HepG2 (cell line): ENCODE results near the gene BOD1. TPM values are rescaled to one million over a fixed set of nuclear protein-coding genes. Genes with fewer than 3 reads are reported as not detected.
A peak's percentile ranks its signal among the peaks of the same experiment; 100 is the strongest.

ENCODE experiments used
- BHLHE40 ChIP-seq: IDR thresholded peaks from 2 replicates; pipeline ENCODE4 v1.6.1; 2011; ENCODE audit warnings: low read length, improper control_type of control experiment
- GABPB1 ChIP-seq: IDR thresholded peaks from 2 replicates; pipeline ENCODE4 v1.6.1; 2016; ENCODE audit warnings: mild to moderate bottlenecking, missing genetic modification reagents, moderate library complexity, missing compliant biosample characterization
- KDM2A ChIP-seq: sonication (generic); formaldehyde crosslinking; IDR thresholded peaks from 2 replicates; pipeline ENCODE4 v1.4.0; 2020; ENCODE audit warnings: low read depth, missing genetic modification reagents, borderline replicate concordance
- MAZ ChIP-seq, 2 experiments: sonication (generic) in 1 of 2; formaldehyde crosslinking in 1 of 2; IDR thresholded peaks; 2 replicates each; pipeline versions ENCODE4 v1.5.0 to v1.6.1; 2012 to 2020; ENCODE audit warnings: low read depth in 2 of 2, mild to moderate bottlenecking in 2 of 2, borderline replicate concordance in 1 of 2, improper control_type of control experiment in 1 of 2, low read length in 1 of 2, missing genetic modification reagents in 1 of 2, moderate library complexity in 1 of 2
- MTF2 ChIP-seq: sonication (generic); formaldehyde crosslinking; IDR thresholded peaks from 2 replicates; pipeline ENCODE4 v1.5.0; 2020; ENCODE audit warnings: missing genetic modification reagents, borderline replicate concordance
- RAD21 ChIP-seq: fragments of 450-650 bp; formaldehyde crosslinking; IDR thresholded peaks from 2 replicates; pipeline ENCODE4 v1.5.0; 2020; ENCODE audit warnings: mild to moderate bottlenecking
- SMAD1 ChIP-seq: sonication (generic); formaldehyde crosslinking; IDR thresholded peaks from 2 replicates; pipeline ENCODE4 v1.4.0; 2020; ENCODE audit warnings: missing genetic modification reagents, low read depth, mild to moderate bottlenecking, borderline replicate concordance
- STAG1 ChIP-seq: sonication (generic); formaldehyde crosslinking; IDR thresholded peaks from 2 replicates; pipeline ENCODE4 v1.4.0; 2020; ENCODE audit warnings: missing genetic modification reagents
- TBX2 ChIP-seq: sonication (generic); formaldehyde crosslinking; IDR thresholded peaks from 2 replicates; pipeline ENCODE4 v1.5.0; 2020; ENCODE audit warnings: missing genetic modification reagents, mild to moderate bottlenecking, borderline replicate concordance
- ZFP37 ChIP-seq: sonication (generic); formaldehyde crosslinking; IDR thresholded peaks from 2 replicates; pipeline ENCODE4 v1.4.0; 2020; ENCODE audit warnings: missing genetic modification reagents, borderline replicate concordance
- ZNF263 ChIP-seq: sonication (generic); formaldehyde crosslinking; IDR thresholded peaks from 2 replicates; pipeline ENCODE4 v1.4.0; 2020; ENCODE audit warnings: missing genetic modification reagents
- ZNF446 ChIP-seq: sonication (generic); formaldehyde crosslinking; IDR thresholded peaks from 2 replicates; pipeline ENCODE4 v1.5.0; 2020; ENCODE audit warnings: mild to moderate bottlenecking, missing genetic modification reagents
- ZNF614 ChIP-seq: IDR thresholded peaks from 2 replicates; pipeline ENCODE4 v1.6.1; 2018; ENCODE audit warnings: missing biosample characterization, missing genetic modification reagents, inconsistent platforms, borderline replicate concordance
- ZNF747 ChIP-seq: sonication (generic); formaldehyde crosslinking; IDR thresholded peaks from 2 replicates; pipeline ENCODE4 v1.8.1; 2023; ENCODE audit warnings: missing genetic modification reagents, mild to moderate bottlenecking, borderline replicate concordance
- ZNF878 ChIP-seq: sonication (generic); formaldehyde crosslinking; IDR thresholded peaks from 2 replicates; pipeline ENCODE4 v1.8.1; 2023; ENCODE audit warnings: mild to moderate bottlenecking, missing genetic modification reagents, moderate library complexity
- polyA plus RNA-seq, 8 experiments: library from polyadenylated mRNA; depleted of rRNA in 3 of 8; stranded (reverse) in 7 of 8; unstranded in 1 of 8; fragments of >200 nt; fragmentation: Illumina TruSeq in 4 of 8; extraction: Trizol in 4 of 8; gene quantifications; 2 replicates each; pipeline versions ENCODE4 v1.2.1 to v1.2.3, GENCODE V29; 2011 to 2016; ENCODE audit warnings: low read depth in 4 of 8, missing spikeins in 1 of 8, mixed read lengths in 1 of 8; ENCODE audit not compliant: insufficient read depth in 1 of 8
- total RNA-seq, 5 experiments: library from RNA; depleted of rRNA; stranded (reverse); fragments of >200 nt; fragmentation: Illumina TruSeq; extraction: Trizol; gene quantifications; 2 replicates each; pipeline ENCODE4 v1.2.3, GENCODE V29; 2016; ENCODE audit warnings: low read depth in 1 of 5
- TF ChIP-seq, protein P1 (sequence below): sonication (generic); formaldehyde crosslinking; conservative IDR thresholded peaks from 2 replicates; pipeline ENCODE4 v1.8.0; 2022; ENCODE audit warnings: mild to moderate bottlenecking, moderate library complexity, missing genetic modification reagents
- TF ChIP-seq, protein P2 (sequence below): sonication (generic); formaldehyde crosslinking; IDR thresholded peaks from 2 replicates; pipeline ENCODE4 v1.5.1; 2020; ENCODE audit warnings: mild to moderate bottlenecking, missing genetic modification reagents, moderate library complexity
- TF ChIP-seq, protein P3 (sequence below): IDR thresholded peaks from 2 replicates; pipeline ENCODE4 v1.6.1; 2018; ENCODE audit warnings: missing genetic modification reagents
- TF ChIP-seq, protein P4 (sequence below): sonication (generic); formaldehyde crosslinking; IDR thresholded peaks from 2 replicates; pipeline ENCODE4 v1.8.0; 2022; ENCODE audit warnings: missing genetic modification reagents, mild to moderate bottlenecking, inconsistent platforms, borderline replicate concordance

The BOD1 gene
- total and polyA plus RNA-seq, 2 of the 13 experiments (the other 11 are each of a cell fraction or from before 2014, with no cell fraction given): 81.5 to 103 TPM

DNA sequence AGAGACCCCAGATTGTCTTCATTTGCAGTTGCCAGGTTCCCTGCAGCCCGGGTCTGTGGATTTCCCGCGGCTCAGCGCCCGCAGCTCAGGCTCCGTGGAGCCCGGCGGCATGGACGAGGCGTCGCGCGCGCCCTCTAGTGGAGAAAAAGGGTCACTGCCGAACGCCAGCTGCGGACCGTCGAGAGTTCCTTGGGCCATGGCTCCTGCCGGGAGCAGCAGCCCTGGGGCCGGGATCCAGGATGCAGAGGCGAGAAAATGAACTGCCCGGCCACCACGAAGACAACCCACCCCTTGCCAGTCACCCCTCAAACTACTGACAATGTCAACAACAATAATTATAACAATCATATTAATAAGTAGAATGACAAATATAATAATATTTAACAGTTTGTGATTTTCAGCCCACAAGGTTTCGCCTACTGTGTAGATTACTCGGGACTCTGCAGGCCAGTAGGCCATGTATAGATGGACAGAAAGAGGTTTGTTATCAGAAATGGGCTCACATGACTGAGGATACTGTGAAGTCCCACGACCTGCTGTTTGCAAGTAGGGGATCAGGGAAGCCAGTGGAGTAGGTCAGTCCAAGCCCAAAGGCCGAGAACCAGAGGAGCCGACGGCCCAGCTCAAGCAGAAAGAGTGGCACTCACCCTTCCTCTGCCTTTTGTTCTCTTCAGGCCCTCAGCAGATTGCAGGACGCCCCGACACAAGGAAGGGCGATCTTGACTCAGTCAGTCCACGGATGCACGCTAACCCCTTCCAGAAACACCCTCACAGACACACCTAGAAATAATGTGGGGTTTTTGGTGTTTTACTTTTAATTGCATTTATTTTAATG lies 43.1 kb downstream of the BOD1 start (continued):
- TF ChIP-seq, protein P1, sequence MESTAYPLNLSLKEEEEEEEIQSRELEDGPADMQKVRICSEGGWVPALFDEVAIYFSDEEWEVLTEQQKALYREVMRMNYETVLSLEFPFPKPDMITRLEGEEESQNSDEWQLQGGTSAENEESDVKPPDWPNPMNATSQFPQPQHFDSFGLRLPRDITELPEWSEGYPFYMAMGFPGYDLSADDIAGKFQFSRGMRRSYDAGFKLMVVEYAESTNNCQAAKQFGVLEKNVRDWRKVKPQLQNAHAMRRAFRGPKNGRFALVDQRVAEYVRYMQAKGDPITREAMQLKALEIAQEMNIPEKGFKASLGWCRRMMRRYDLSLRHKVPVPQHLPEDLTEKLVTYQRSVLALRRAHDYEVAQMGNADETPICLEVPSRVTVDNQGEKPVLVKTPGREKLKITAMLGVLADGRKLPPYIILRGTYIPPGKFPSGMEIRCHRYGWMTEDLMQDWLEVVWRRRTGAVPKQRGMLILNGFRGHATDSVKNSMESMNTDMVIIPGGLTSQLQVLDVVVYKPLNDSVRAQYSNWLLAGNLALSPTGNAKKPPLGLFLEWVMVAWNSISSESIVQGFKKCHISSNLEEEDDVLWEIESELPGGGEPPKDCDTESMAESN (CRISPR knock-in tag): 0 out of 2 replicates have a peak, but pooled peaks have one; percentile 38
- TF ChIP-seq ZNF446 (CRISPR knock-in tag) (no peak), TBX2 (CRISPR knock-in tag) (peak; percentile 20; the same call in 1 of the 2 replicates), SMAD1 (CRISPR knock-in tag) (0 out of 2 replicates have a peak, but pooled peaks have one; percentile 53), BHLHE40 (0 out of 2 replicates have a peak, but pooled peaks have one; percentile 7), ZNF747 (CRISPR knock-in tag) (0 out of 2 replicates have a peak, but pooled peaks have one; percentile 35), MAZ (IDR thresholded peaks at IDR 0.05; ENCODE audit: borderline replicate concordance, low read depth, low read length) (no peak), MAZ (CRISPR knock-in tag; IDR thresholded peaks at IDR 0.05; ENCODE audit: low read depth) (0 out of 2 replicates have a peak, but pooled peaks have one; percentile 33), GABPB1 (peak; percentile 45; the same call in 1 of the 2 replicates), STAG1 (CRISPR knock-in tag) (peak; percentile 90), MTF2 (peak; percentile 82; the same call in 1 of the 2 replicates), ZNF878 (no peak), ZFP37 (CRISPR knock-in tag) (no peak), KDM2A (CRISPR knock-in tag) (peak; percentile 76; the same call in 1 of the 2 replicates), RAD21 (CRISPR knock-in tag) (peak; percentile 82), ZNF263 (CRISPR knock-in tag) (no peak), ZNF614 (CRISPR knock-in tag) (peak; percentile 24; the same call in 1 of the 2 replicates)
- TF ChIP-seq, protein P2, sequence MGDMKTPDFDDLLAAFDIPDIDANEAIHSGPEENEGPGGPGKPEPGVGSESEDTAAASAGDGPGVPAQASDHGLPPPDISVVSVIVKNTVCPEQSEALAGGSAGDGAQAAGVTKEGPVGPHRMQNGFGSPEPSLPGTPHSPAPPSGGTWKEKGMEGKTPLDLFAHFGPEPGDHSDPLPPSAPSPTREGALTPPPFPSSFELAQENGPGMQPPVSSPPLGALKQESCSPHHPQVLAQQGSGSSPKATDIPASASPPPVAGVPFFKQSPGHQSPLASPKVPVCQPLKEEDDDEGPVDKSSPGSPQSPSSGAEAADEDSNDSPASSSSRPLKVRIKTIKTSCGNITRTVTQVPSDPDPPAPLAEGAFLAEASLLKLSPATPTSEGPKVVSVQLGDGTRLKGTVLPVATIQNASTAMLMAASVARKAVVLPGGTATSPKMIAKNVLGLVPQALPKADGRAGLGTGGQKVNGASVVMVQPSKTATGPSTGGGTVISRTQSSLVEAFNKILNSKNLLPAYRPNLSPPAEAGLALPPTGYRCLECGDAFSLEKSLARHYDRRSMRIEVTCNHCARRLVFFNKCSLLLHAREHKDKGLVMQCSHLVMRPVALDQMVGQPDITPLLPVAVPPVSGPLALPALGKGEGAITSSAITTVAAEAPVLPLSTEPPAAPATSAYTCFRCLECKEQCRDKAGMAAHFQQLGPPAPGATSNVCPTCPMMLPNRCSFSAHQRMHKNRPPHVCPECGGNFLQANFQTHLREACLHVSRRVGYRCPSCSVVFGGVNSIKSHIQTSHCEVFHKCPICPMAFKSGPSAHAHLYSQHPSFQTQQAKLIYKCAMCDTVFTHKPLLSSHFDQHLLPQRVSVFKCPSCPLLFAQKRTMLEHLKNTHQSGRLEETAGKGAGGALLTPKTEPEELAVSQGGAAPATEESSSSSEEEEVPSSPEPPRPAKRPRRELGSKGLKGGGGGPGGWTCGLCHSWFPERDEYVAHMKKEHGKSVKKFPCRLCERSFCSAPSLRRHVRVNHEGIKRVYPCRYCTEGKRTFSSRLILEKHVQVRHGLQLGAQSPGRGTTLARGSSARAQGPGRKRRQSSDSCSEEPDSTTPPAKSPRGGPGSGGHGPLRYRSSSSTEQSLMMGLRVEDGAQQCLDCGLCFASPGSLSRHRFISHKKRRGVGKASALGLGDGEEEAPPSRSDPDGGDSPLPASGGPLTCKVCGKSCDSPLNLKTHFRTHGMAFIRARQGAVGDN (CRISPR knock-in tag): peak; percentile 43
- TF ChIP-seq, protein P3, sequence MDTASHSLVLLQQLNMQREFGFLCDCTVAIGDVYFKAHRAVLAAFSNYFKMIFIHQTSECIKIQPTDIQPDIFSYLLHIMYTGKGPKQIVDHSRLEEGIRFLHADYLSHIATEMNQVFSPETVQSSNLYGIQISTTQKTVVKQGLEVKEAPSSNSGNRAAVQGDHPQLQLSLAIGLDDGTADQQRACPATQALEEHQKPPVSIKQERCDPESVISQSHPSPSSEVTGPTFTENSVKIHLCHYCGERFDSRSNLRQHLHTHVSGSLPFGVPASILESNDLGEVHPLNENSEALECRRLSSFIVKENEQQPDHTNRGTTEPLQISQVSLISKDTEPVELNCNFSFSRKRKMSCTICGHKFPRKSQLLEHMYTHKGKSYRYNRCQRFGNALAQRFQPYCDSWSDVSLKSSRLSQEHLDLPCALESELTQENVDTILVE: 0 out of 2 replicates have a peak, but pooled peaks have one; percentile 47
- TF ChIP-seq, protein P4, sequence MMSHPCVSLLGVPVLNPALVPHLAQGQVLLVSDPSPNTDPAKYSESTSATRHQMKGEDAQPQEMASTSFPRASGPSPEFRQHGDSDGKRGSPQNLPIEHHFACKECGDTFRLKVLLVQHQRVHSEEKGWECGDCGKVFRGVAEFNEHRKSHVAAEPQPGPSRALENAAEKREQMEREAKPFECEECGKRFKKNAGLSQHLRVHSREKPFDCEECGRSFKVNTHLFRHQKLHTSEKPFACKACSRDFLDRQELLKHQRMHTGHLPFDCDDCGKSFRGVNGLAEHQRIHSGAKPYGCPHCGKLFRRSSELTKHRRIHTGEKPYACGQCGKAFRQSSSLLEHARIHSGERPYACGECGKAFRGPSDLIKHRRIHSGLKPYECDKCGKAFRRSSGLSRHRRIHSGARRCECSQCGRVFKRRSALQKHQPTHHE (CRISPR knock-in tag): no peak
